ENCODE measurements around the gene CHMP4B.
A peak's percentile ranks its signal among the peaks of the same experiment; 100 is the strongest.

GRCh38 chr20:33835615-33836172, 24.5 kb downstream of the CHMP4B start:
- no peak for TF ChIP-seq CTCF (IDR thresholded peaks at IDR 0.05; ENCODE audit: low read depth, low read length, missing input control)
- no peak for TF ChIP-seq TAF1 (conservative IDR thresholded peaks at IDR 0.05)
- no peak for TF ChIP-seq GABPA (IDR thresholded peaks at IDR 0.05 in 1 of 2, conservative IDR thresholded peaks at IDR 0.05 in 1 of 2)
- TF ChIP-seq SP1 (IDR thresholded peaks at IDR 0.05), result no peak
- TF ChIP-seq ZBTB33 (IDR thresholded peaks at IDR 0.05), result no peak
- peak; percentile 85 for TF ChIP-seq ATF3 (IDR thresholded peaks at IDR 0.05)
- peak in 1 of 2 donors; percentile 8 for TF ChIP-seq RAD21 (IDR thresholded peaks at IDR 0.05)
- TF ChIP-seq EGR1 (IDR thresholded peaks at IDR 0.05; ENCODE audit: low read depth in 2 of 2), result peak in 1 of 2 donors; percentile 33
- TF ChIP-seq JUND (IDR thresholded peaks at IDR 0.05), result no peak
- TF ChIP-seq MAX (IDR thresholded peaks at IDR 0.05), result no peak
- TF ChIP-seq RXRA (IDR thresholded peaks at IDR 0.05), result peak; percentile 19 to 51
- no peak for TF ChIP-seq FOXA1 (IDR thresholded peaks at IDR 0.05)
- TF ChIP-seq REST (IDR thresholded peaks at IDR 0.05), result no peak

All from liver (tissue), 3 donors.